Measurements from ENCODE around the gene MAP7.

- TF ChIP-seq EZH2phosphoT487 (IDR thresholded peaks at IDR 0.05; ENCODE audit: low read depth), result no peak
- no peak for TF ChIP-seq CTCF (IDR thresholded peaks at IDR 0.05; ENCODE audit: low read depth, low read length)
These were observed 20.8 kb upstream of the MAP7 start for GRCh38 chr6:136571065-136571464.

Measured in OCI-LY3 (cell line).